Measurements from ENCODE around the gene AGAP1. TPM values are rescaled to one million over a fixed set of nuclear protein-coding genes. Genes with fewer than 3 reads are reported as not detected.

The AGAP1 gene
- total and polyA plus RNA-seq, 7 donors, result 4.2 to 21.6 (median 16.6) TPM

GRCh38 chr2:235889302-235889630 is 395.4 kb downstream of the AGAP1 start:
- intact Hi-C loops (cut with DNase I), result no loop called here
- Histone ChIP-seq H3K4me3 (no peak overlapping the region), H3K27me3 (ENCODE audit: insufficient read depth in 3 of 3, low read length in 2 of 3) (no peaks in the 10 kb centered on the region), H3K27ac (no peak overlapping the region), H3K36me3 (ENCODE audit: insufficient read depth in 1 of 2, low read depth in 1 of 2) (peaks cover 0 to 3% of the 10 kb centered on the region in 2 donors), H3K9me3 (no peaks in the 10 kb centered on the region), H3K4me1 (no peaks in the 10 kb centered on the region)
- no peak for ATAC-seq
- TF ChIP-seq CTCF (IDR thresholded peaks at IDR 0.05), result no peak
- no peak for DNase-seq
- WGBS, 3 donors, result 87 to 98% (median 88%) methylated on average over 5 of the region's 5 CpGs

- intact Hi-C loops (cut with DNase I), result no loop called here
These were observed 399.4 kb downstream of the AGAP1 start for GRCh38 chr2:235893129-235893698.

GRCh38 chr2:235894839-235895238 is 401.0 kb downstream of the AGAP1 start:
- peaks cover 0 to 3% of the 10 kb centered on the region in 2 donors for H3K36me3 ChIP-seq (ENCODE audit: insufficient read depth in 1 of 2, low read depth in 1 of 2)
- no peak overlapping the region for H3K4me3 ChIP-seq
- TF ChIP-seq CTCF (IDR thresholded peaks at IDR 0.05), result no peak
- ATAC-seq (no peak), DNase-seq (no peak)
- no peaks in the 10 kb centered on the region for H3K9me3 ChIP-seq
- 84 to 90% (median 86%) methylated on average over 10 of the region's 10 CpGs for WGBS, 3 donors
- H3K27ac ChIP-seq, result no peak overlapping the region
- H3K27me3 ChIP-seq (ENCODE audit: insufficient read depth in 3 of 3, low read length in 2 of 3), result no peaks in the 10 kb centered on the region
- H3K4me1 ChIP-seq, result no peaks in the 10 kb centered on the region
- intact Hi-C loops (cut with DNase I), result no loop called here

More at GRCh38 chr2:235893129-235893698, 399.4 kb downstream of the AGAP1 start:
- Histone ChIP-seq H3K36me3 (ENCODE audit: insufficient read depth in 1 of 2, low read depth in 1 of 2) (peaks cover 0 to 3% of the 10 kb centered on the region in 2 donors), H3K27me3 (ENCODE audit: insufficient read depth in 3 of 3, low read length in 2 of 3) (no peaks in the 10 kb centered on the region), H3K4me3 (no peak overlapping the region), H3K27ac (no peak overlapping the region), H3K9me3 (no peaks in the 10 kb centered on the region), H3K4me1 (no peaks in the 10 kb centered on the region)
- WGBS, 3 donors, result 98 to 99% (median 99%) methylated on average over 27 of the region's 27 CpGs
- DNase-seq (no peak), ATAC-seq (no peak)
- TF ChIP-seq CTCF (IDR thresholded peaks at IDR 0.05), result no peak

GRCh38 chr2:235896061-235896460 is 402.2 kb downstream of the AGAP1 start:
- no peak for ATAC-seq
- intact Hi-C loops (cut with DNase I), result no loop called here
- WGBS, 3 donors, result 94 to 98% (median 95%) methylated on average over 2 of the region's 2 CpGs
- Histone ChIP-seq H3K27me3 (ENCODE audit: insufficient read depth in 3 of 3, low read length in 2 of 3) (no peaks in the 10 kb centered on the region), H3K4me1 (no peaks in the 10 kb centered on the region), H3K9me3 (no peaks in the 10 kb centered on the region), H3K4me3 (no peak overlapping the region), H3K27ac (no peak overlapping the region), H3K36me3 (ENCODE audit: insufficient read depth in 1 of 2, low read depth in 1 of 2) (peaks cover 0 to 3% of the 10 kb centered on the region in 2 donors)
- no peak for DNase-seq
- no peak for TF ChIP-seq CTCF (IDR thresholded peaks at IDR 0.05)

- intact Hi-C loops (cut with DNase I), result no loop called here
- 75 to 86% (median 79%) methylated on average over 8 of the region's 8 CpGs for WGBS, 3 donors
- no peak for ATAC-seq
These were observed 404.1 kb downstream of the AGAP1 start for GRCh38 chr2:235897992-235898391.

More at GRCh38 chr2:235897992-235898391, 404.1 kb downstream of the AGAP1 start:
- TF ChIP-seq CTCF (IDR thresholded peaks at IDR 0.05), result no peak
- Histone ChIP-seq H3K27ac (no peak overlapping the region), H3K36me3 (ENCODE audit: insufficient read depth in 1 of 2, low read depth in 1 of 2) (peaks cover 0 to 3% of the 10 kb centered on the region in 2 donors), H3K27me3 (ENCODE audit: insufficient read depth in 3 of 3, low read length in 2 of 3) (no peaks in the 10 kb centered on the region), H3K4me1 (no peaks in the 10 kb centered on the region), H3K9me3 (no peaks in the 10 kb centered on the region), H3K4me3 (no peak overlapping the region)
- DNase-seq, result no peak
